H54 (cell line): ENCODE measurements around the gene KIAA0753.

ENCODE experiments used
- DNase-seq: peaks from one replicate; pipeline ENCODE4 v3.0.0; 2011; ENCODE audit warnings: low spot score, mixed read lengths; ENCODE audit not compliant: insufficient read length
- FAIRE-seq: peaks from 3 replicates; lab custom pipeline; 2011; peaks lifted over from hg19 to GRCh38; lab: Jason Lieb, UNC
- POLR2A ChIP-seq: IDR thresholded peaks from 2 replicates; pipeline ENCODE4 v1.6.1; 2011; ENCODE audit warnings: low read depth, mild to moderate bottlenecking, low read length

The KIAA0753 gene

DNA sequence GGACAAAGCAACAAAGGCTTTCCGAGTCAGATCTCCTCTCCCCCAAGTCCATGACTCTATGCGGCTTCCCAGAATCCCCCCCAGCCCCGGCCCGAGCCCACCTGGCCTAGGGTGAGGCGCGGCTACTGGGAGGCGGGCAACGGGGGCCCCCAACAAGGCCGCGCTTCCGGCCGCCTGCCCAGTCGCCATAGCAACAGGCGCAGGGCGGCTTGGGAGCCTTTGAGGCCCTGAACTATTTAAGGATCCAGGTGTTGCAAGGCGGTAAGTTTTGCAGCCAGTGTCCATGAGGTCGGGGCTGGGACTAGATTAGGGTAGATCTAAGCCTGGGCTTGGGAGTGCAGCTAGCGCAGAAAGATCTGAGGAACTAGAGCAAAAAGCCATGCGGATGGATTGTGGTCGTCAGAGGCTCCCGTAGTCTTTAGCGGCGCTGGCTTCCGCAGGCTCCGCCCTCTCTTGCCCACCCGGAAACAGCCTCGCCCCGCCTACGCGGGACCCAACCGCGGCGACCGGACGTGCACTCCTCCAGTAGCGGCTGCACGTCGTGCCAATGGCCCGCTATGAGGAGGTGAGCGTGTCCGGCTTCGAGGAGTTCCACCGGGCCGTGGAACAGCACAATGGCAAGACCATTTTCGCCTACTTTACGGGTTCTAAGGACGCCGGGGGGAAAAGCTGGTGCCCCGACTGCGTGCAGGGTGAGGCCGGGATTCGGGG lies at the start of gene KIAA0753, which contains the start of gene TXNDC17:
TSS of gene KIAA0753 (minus strand) at position 176 of the 711 bp plus-strand sequence. CDS start 5,608 bp downstream, outside the sequence.
TSS of gene TXNDC17 (plus strand) at position 525 of the 711 bp plus-strand sequence. CDS start at position 548, 23 bp downstream.
- peak; percentile 43 for FAIRE-seq
- TF ChIP-seq POLR2A: peak; percentile 97
- DNase-seq: peak; percentile 84

DNA sequence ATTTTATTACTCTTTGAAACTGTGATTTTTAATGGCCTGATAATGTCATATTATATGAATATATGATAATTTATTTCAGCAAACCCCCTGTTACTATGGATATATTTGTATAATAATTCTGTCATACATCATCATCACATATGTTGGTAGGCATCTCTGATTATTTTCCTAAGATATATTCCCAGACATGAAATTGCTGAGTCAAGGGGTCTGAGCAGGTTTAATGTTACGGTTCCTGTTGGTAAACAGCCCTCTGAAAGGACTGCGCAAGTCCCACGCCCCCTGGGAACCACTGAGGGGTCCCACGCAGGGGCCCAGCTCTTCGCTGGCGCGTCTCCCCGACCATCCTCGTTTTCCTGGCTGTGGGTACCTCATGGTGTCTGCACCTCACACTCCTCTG lies 48.4 kb upstream of the KIAA0753 start:
- no peak for TF ChIP-seq POLR2A
- no peak for FAIRE-seq
- DNase-seq: no peak

DNA sequence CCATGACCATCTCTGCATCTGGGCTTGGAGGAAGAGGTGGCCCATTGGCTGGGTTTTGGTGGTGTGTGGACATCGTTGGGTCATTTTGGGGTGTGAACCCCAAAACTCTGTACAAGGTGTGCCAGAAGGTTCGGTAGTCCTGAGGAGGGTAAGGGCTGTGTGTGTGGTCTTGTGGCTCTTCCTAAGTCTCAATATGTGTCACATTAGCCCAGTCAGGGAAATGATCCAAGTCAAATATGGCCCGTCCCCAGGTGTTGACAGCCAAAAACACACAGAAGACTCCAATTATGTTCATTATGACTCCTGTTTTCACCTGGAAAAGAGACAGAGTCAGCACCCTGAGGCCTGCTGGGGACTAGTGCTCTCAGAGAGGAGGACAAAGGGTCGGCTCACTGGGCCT lies 45.5 kb upstream of the KIAA0753 start:
- no peak for TF ChIP-seq POLR2A
- no peak for FAIRE-seq
- no peak for DNase-seq

DNA sequence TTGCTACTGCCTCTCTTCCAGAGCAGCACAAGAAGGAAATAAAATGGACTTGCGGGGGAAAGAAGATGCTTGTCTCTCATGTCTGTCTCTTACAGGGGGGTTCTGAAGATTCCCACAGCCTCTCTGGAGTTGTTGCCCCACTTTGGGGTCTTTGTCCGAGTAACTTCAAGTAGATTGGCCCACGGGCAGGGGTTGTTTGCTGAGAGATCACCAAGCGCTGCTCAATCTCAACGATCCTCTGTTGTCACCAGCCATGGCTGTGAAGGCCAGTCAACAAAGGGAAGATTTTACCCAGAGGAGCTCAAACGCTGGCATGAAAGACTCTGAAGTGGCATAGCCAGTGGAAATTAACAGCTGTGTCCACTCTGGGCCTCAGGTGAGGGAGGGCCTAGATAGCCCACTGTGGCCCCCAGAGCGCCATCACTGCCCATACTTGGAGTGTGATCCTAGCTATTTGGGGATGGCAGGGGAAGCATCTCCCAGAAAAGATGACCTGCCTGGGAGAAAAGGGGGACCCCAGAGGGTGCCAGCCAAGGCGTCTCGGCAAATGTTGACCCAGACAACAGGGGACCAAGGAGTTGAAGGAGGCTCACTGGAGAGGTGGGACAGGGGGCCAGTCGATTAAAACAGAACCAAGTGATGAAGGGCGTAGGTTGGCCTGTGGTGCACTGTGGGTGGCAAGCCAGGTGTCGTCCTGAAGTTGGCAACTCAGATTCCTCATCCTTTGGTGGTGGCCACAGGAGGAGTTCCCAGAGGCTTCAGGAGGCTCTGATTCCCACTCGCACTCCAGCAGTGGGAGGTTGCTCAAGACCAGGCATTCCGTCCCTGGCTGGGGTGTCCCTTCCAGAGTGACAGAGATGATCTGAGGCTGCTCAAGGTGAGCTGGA lies 44.6 kb upstream of the KIAA0753 start:
- no peak for FAIRE-seq
- no peak for TF ChIP-seq POLR2A
- DNase-seq: no peak

DNA sequence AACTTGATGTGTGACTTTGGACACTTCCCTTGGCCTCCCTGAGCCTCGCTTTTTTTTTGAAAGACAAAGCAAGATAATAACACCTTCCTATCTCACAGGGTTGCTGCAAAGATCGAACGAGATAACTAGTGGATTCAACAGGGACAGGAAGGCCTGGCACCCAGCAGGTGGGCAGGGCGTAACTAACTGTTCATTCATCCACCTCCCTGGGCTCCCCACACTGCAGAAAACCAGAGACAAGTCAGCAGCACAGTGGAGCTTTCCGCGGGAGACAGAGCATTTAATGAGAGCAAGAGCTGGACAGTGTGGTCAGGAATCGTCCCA lies 43.9 kb upstream of the KIAA0753 start:
- no peak for TF ChIP-seq POLR2A
- no peak for DNase-seq
- FAIRE-seq: no peak

DNA sequence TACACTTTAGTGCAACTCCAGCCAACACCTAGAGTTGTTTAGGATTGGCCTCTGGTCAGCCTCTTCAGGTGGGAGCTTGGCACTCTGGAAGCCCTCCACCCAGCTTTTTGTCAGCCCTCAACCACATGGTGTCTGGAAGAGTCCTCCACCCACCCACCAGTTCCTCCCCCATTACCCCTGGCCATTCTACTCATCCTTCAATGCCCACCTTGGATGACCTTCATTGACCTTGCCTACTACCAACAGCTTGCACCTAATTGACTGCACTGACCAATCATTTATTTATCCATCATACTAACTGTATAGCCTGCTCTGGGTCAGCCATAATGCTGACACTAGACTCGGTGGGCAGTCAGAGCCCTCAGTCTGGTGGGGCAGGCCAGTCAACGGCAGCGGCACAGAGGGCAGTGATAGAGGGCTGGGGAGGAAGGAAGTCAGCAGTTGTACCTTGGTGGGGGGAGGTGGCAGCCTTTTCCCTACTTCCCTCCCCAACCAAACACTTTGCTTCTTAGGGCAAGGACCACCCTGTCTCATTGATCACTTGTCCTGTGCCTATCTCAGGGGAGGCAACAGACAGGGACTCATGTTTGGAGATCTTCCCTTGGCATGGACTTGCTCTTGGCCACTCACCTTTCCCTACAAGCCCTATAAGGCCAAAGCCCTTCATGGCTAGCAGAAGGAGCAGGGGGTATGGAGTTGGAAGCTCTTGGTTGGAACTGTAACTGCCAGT lies 43.4 kb upstream of the KIAA0753 start:
- DNase-seq (no peak), FAIRE-seq (no peak)
- no peak for TF ChIP-seq POLR2A

DNA sequence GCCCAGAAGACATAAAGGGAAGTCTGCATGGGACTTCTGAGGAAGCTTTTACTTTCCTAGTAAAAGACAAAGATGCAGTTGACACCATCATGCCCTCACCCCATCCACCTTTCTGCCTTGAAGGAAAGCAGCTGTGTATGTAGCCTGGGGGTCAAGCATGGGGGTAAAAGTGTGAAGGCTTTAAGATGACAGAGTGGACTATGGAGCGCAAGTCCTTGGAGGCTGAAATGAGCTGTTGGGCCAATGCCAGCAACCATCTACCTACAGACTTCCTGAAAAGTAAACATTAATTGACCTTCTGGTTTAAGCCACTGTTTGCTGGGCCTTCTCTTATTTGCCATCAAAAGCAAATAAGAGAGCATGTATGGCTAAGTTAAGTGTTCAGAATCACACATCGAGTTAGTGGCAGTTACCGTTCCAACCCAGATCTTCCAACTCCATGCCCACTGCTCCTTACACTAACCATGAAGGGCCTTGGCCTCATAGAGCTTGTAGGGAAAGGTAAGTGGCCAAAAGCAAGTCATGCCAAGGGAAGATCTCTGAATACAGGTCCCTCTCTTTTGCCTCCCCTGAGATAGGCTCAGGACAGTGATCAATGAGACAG lies 42.7 kb upstream of the KIAA0753 start:
- FAIRE-seq (no peak), DNase-seq (no peak)
- TF ChIP-seq POLR2A: no peak

DNA sequence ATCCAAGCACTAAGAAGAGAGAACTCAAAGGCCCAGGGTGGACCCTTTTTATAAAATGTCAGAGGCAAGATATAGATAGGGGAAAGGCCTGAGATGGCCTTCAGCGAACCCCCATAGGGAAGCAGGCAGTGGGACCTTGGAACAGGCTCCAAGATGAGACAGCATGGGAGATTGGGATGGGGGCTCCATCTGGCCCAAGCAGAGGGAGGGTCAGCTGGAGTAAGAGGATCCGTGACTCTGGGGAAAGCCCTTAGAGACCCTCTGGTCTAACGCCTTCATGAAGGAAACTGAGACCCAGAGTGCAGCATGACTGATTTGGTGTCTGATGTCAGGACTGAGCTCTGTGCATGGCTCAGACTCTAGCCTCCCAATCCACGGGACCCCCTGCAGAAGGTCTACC lies 41.8 kb upstream of the KIAA0753 start:
- FAIRE-seq (no peak), DNase-seq (no peak)
- TF ChIP-seq POLR2A: no peak

DNA sequence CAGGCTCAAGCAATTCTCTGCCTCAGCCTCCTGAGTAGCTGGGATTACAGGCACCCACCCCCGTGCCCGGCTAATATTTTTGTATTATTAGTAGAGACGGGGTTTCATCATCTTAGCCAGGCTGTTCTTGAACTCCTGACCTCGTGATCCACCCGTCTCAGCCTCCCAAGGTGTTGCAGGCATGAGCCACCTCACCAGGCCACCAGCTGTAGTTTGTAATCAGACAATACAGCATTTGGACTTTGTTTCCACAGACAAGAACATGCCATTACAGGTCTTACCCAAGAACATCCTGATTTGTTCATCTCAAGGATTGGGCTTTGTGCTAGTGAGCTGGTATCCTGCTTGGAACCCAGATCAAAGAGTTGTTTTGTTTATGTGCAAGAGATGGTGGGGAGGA lies 41.2 kb upstream of the KIAA0753 start:
- TF ChIP-seq POLR2A: no peak
- DNase-seq: no peak
- no peak for FAIRE-seq

DNA sequence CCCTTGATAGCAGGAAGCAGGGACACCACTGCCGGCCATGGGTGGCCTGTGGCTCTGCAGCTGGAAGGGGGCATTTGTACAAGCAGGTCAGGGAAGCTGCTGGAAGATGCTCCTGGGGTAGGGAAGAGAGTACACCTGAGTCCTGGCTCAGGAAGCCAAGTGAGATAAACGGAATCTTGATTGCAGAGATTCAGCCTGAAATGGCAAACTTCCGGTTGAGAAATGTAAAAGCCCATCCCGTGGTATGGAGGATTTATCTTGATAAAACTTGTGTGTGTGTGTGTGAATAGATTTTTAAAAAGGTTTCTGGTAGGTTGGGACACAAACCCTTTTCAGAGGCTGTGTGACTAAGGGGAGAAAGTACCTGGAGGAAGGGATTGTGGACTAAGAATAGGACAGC lies 40.7 kb upstream of the KIAA0753 start:
- TF ChIP-seq POLR2A: no peak
- no peak for FAIRE-seq
- no peak for DNase-seq

DNA sequence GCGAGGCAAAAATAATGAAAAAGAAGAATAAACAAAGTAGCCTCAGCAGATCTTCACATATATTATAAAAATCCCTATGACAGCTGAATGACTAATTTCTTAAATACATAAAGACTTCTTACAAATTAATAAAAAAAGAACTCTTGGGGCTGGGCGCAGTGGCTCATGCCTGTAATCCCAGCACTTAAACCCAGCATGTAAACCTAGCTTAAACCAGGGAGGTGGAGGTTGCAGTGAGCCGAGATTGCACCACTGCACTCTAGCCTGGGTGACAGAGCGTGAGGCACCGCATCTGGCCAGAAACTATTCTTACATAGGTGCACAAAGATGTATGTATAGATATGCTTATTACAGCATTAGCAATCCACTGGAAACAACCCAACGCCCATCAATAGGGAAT lies 38.7 kb upstream of the KIAA0753 start:
- TF ChIP-seq POLR2A: no peak
- no peak for DNase-seq
- FAIRE-seq: no peak

DNA sequence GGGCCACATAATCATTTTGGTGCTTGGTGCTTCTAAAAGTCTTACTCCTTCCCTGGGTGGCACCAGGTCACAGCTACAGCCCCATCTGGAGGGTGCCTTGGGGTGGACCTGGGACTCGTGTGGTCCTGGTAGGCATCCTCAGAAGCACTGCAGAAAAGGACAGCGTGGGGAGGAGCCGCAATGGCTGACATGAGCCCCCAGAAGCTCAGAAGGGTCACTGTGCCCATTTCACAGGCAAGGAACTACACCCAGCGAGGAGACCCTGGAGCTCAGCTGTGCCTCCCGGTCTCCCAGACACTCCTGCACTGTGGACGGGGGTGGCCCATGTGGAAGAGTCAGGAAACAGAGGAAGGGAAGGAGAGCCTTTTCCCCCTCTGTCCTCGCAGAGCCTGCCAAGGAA lies 37.4 kb upstream of the KIAA0753 start:
- TF ChIP-seq POLR2A: no peak
- FAIRE-seq: no peak
- no peak for DNase-seq

DNA sequence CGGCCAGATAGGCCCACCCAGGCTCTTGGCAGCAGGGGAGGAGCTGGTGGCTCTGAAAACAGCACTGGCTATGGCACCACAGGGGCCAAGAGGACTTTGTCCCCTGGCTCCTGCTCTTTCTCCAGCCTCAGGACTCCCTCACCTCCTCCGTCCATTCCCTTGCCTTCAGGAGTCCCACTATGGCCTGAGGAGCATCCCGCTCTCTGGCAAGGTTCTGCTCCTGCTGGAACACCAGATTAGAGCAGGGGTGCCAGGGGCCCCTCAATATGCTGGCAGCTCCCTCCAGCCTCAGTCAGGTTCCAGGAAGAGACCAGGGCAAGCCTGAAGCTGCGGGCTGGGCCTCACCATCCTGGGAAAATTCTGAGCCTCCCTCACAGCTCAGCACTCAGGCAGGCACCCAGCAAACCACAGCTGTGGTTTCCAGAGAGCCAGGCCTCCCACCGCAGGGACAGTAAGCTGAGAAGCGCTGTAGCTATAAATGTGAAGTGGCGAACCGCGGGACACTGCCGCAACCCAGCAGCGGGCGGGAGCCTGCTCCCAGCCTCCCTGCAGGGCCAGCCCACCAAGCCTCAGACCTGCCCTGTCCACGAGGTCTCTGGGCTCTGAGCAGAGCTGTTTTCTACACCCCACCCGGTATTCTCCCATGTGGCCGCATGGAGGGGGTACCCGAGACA lies 36.8 kb upstream of the KIAA0753 start:
- TF ChIP-seq POLR2A: no peak
- DNase-seq: peak; percentile 50
- FAIRE-seq: no peak
